NT2/D1 (cell line): ENCODE measurements around the gene GIMAP8.

Experiments
- DNase-seq: peaks from one replicate; pipeline ENCODE4 v3.0.0-alpha.2; 2011; ENCODE audit warnings: low read depth, low spot score
- H3K27me3 ChIP-seq: 2 replicates; pipeline ENCODE4 v1.6.0; 2011; ENCODE audit warnings: mild to moderate bottlenecking; ENCODE audit not compliant: insufficient read length, insufficient read depth
- H3K36me3 ChIP-seq: 2 replicates; pipeline ENCODE4 v1.6.1; 2011; ENCODE audit warnings: mild to moderate bottlenecking, low read length, mixed read lengths; ENCODE audit not compliant: insufficient read depth, insufficient read length
- H3K4me1 ChIP-seq: 2 replicates; pipeline ENCODE4 v1.5.1; 2011; ENCODE audit not compliant: insufficient read depth, insufficient read length
- H3K4me3 ChIP-seq: 2 replicates; pipeline ENCODE4 v1.5.1; 2011; ENCODE audit warnings: low read depth; ENCODE audit not compliant: insufficient read length
- H3K9ac ChIP-seq: 2 replicates; pipeline ENCODE4 v1.6.0; 2011; ENCODE audit warnings: low read depth; ENCODE audit not compliant: insufficient read length
- H3K9me3 ChIP-seq: 2 replicates; pipeline ENCODE4 v1.5.1; 2011; ENCODE audit warnings: mild to moderate bottlenecking, low read length; ENCODE audit not compliant: insufficient read depth
- SUZ12 ChIP-seq: IDR thresholded peaks from 2 replicates; pipeline ENCODE4 v1.6.1; 2011; ENCODE audit not compliant: insufficient read length, insufficient read depth; ENCODE audit errors: extremely low read depth
- YY1 ChIP-seq: IDR thresholded peaks from 2 replicates; pipeline ENCODE4 v1.6.1; 2011; ENCODE audit not compliant: insufficient read length, insufficient read depth
- ZNF274 ChIP-seq: IDR thresholded peaks from 2 replicates; pipeline ENCODE4 v1.6.1; 2011; ENCODE audit warnings: mild to moderate bottlenecking, low read depth, low read length

GIMAP8 gene

DNA sequence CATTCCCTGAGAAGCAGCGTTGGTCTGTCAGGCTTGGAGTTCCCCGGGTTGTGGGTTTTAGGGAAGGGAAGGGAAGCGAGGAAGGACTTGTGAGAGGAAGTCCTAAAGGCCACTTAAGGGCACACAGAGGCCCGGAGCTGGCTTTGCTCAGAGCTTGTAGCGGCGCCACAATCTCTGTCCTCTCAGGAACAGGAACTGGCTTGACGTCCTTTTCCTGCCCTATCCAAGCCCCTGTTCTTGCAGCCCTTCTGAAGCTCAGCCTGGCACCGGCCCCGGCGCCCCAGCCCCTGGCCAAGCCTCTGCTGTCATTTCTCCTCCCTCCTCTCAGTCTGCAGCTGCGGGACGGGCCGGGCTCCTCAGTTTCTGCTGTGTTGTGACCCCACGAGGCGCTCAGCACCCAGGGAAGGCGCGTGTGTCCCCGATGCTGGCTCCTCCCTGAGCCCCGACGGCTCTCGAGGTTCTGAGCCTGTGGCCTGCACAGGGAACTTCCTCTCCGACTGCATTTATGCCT is at the start of gene GIMAP8:
GIMAP8 (plus strand) TSS at position 140 of the 511 bp plus-strand sequence. CDS start 16,069 bp downstream, outside the sequence.
- Histone ChIP-seq H3K27me3 (peaks cover 42% of the 10 kb centered on the region), H3K4me3 (no peak within 1 kb of the TSS), H3K4me1 (peaks cover 5% of the 10 kb centered on the region), H3K9me3 (0 out of 2 replicates have a peak, but pooled peaks cover under 1% of the 10 kb centered on the region), H3K36me3 (no peaks in the 10 kb centered on the region), H3K9ac (no peak within 1 kb of the TSS)
- no peak for DNase-seq
- no peak for TF ChIP-seq YY1
- TF ChIP-seq ZNF274, result no peak
- no peak for TF ChIP-seq SUZ12

DNA sequence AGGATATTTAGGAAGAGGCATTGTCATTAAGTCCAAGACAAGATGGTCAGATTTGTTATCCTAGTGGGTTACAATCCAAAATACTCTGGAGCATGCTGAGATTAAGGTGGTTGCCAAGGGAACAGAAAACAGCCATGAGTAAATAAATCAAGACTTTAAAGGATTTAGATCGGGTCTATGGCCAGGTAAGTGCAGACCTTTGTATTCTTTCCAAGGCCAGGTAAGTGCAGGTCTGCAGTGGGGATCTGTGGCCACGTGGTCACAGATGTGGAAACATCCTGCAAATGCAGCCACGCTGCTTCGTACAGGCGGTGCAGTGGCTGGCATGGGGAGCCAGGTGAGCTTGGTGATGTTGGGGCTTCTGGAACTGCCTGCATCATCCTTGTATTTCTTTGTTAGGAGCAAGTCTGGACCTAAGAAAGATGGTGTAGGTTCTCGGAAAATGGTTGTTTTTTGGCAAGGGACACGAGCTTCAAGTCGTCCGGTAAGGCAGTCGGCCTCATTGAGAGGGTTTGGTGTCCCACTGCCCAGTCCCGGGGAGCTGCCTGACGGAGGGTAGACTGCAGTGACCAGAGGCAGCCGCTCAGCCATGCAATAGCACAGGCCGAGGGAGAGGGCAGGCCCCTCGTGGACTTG is 49.5 kb upstream of the GIMAP8 start:
- H3K9me3 ChIP-seq, result no peaks in the 10 kb centered on the region
- H3K4me3 ChIP-seq, result no peak overlapping the region
- no peak for TF ChIP-seq YY1
- TF ChIP-seq SUZ12, result no peak
- no peak for TF ChIP-seq ZNF274
- DNase-seq, result no peak
- H3K27me3 ChIP-seq, result no peaks in the 10 kb centered on the region
- H3K36me3 ChIP-seq, result peaks cover 18% of the 10 kb centered on the region
- H3K9ac ChIP-seq, result peak overlapping the region; percentile 79
- H3K4me1 ChIP-seq, result peaks cover 29% of the 10 kb centered on the region

DNA sequence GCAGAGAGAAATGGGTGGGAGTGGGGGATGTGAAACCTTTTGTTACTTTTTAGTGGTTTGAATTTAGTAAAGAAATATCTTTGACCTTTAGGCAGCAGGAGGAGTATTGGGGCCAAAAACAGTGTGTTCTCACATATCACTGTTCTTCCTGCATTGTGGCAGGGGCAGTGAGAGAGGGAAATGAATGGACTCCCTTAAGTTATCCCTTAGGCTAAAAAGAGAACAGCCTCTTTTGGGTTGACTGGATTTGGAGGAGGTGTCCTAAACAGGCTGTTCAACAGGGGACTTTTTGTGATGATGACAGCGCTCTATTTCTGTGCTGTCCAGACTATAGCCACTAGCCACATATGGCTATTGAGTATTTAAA is 49.0 kb upstream of the GIMAP8 start:
- TF ChIP-seq YY1 (no peak), ZNF274 (no peak), SUZ12 (no peak)
- H3K36me3 ChIP-seq, result peaks cover 18% of the 10 kb centered on the region
- no peaks in the 10 kb centered on the region for H3K27me3 ChIP-seq
- peaks cover 28% of the 10 kb centered on the region for H3K4me1 ChIP-seq
- DNase-seq, result no peak
- H3K9me3 ChIP-seq, result no peaks in the 10 kb centered on the region
- H3K4me3 ChIP-seq, result no peak overlapping the region
- peak overlapping the region; percentile 79 for H3K9ac ChIP-seq

DNA sequence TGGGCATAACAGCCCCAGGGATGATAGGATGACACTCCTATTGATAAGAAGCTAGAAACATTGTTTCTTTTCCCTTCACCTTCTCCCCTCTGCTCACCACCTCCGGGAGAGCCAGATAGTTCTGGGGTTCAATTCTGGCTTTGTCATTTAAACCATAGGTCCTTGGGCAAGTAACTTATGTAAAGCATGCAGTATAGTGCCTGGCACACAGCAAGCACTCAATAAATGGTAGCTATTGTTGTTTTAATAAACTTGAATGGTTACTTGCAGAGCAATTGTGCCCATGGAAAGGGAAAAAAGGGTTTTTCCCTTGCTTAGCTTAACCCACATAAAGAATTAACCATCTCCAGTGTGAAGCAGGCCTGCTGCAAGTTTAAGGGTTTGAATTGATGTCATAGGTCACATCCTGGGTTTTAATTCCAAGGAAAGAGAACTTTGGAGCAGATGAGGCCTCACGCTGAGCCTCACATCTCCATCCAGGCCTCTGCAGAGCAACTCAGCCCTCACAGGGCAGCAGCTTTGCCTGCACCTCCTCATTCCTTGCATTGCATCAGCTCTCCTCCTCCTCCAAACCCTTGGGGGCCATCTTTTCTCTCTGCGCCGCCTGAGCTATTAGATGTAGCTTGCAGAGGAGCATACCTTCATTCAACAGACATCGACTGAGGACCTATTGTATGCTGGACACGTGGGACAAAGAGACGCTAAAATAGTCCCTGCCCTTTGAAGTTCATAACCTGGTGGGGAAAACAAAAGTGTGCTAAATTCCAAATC is 48.4 kb upstream of the GIMAP8 start:
- peak; percentile 97 for DNase-seq
- H3K4me3 ChIP-seq, result no peak overlapping the region
- peaks cover 31% of the 10 kb centered on the region for H3K4me1 ChIP-seq
- TF ChIP-seq YY1 (peak; percentile 36), ZNF274 (no peak)
- peaks cover 12% of the 10 kb centered on the region for H3K36me3 ChIP-seq
- H3K27me3 ChIP-seq, result no peaks in the 10 kb centered on the region
- no peaks in the 10 kb centered on the region for H3K9me3 ChIP-seq
- peak overlapping the region; percentile 70 for H3K9ac ChIP-seq

DNA sequence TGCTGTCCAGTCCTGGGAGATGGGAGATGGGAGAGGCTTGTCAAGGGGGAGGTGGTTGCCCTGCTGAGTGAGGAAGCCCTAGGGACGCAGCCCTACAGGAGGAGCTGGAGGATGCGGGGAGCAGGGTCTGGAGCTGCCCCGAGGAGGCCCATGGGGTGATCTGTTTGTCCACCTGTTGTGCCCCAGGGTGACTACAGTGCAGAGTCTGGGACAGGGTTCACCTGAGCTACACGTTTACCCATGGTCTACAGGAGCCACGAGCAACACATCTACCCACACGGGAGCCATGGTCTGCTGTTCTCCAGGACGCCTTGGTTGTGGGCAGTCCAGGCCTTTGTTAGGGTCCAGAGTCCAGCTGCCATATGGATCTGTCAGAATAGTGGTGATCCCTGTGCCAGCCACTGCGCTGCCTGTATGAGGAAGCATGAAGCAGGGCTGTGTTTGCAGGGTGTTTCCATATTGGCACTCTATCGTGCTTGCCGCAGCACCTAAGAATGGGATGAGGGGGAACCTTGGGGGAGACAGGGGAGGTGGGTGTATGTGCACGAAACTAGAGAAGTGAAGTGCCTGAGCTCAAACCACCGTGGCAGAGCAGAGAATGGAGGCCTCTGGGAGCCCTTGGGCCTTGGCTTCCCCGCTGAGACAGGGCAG is 47.6 kb upstream of the GIMAP8 start:
- H3K36me3 ChIP-seq, result peaks cover 6% of the 10 kb centered on the region
- H3K9me3 ChIP-seq, result no peaks in the 10 kb centered on the region
- no peaks in the 10 kb centered on the region for H3K27me3 ChIP-seq
- H3K4me3 ChIP-seq, result no peak overlapping the region
- no peak for TF ChIP-seq SUZ12
- no peak for TF ChIP-seq ZNF274
- no peak for TF ChIP-seq YY1
- H3K9ac ChIP-seq, result peak overlapping the region; percentile 70
- H3K4me1 ChIP-seq, result peaks cover 32% of the 10 kb centered on the region
- no peak for DNase-seq

DNA sequence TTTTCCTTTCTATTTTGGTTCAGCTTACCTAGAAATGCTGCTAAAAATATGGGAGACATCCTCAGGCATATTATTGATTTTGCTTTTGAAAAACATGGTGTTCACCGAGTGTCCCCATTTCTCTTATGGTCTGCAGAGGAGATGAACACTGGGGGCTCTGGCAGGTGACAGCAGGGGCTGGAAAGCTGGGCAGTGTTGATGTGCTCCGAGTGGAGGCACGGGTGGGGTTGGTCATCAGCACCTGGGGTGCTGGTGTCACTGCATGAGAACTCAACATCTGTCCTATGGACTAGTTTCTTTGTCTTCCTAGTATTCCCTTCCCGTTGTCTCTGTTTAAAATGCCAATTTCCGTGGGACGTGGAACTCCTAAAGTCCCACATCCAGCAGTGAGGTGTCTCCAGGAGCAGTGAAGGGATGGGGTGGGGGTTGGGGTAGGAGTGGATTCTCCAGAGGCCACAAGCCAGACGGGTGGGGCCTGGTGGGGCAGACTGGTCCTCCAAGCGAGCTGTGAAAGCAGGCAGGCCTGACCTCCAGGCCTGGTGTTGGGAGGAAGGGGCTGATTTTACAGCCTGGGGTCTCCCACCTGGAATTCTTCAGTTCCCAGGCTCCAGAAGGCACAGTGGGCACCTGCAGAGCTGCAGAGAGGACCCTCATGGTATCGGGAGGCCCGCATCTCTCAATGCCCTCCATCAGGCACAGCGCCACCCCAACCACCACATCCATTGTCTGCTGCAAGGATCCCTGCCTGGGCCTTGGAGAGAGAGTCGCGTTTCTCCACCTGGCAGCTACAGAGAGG is 46.9 kb upstream of the GIMAP8 start:
- no peaks in the 10 kb centered on the region for H3K27me3 ChIP-seq
- peaks cover 29% of the 10 kb centered on the region for H3K4me1 ChIP-seq
- no peaks in the 10 kb centered on the region for H3K9me3 ChIP-seq
- TF ChIP-seq SUZ12 (no peak), ZNF274 (no peak), YY1 (no peak)
- peak overlapping the region; percentile 94 for H3K9ac ChIP-seq
- H3K36me3 ChIP-seq, result no peaks in the 10 kb centered on the region
- no peak overlapping the region for H3K4me3 ChIP-seq
- no peak for DNase-seq
